Measurements from ENCODE around the gene CD320. TPM values are rescaled to one million over a fixed set of nuclear protein-coding genes. Genes with fewer than 3 reads are reported as not detected.
A peak's percentile ranks its signal among the peaks of the same experiment; 100 is the strongest.
"Not testable (repeated sequence)": the region's sequence is repeated elsewhere in the genome, so short reads cannot be mapped to it uniquely, and the experiment has no call there.

The CD320 gene
- 24.3 TPM for total RNA-seq

GRCh38 chr19:8307965-8308866, at the start of gene CD320:
CD320 (minus strand) TSS chr19:8308358; CDS start chr19:8308290, 68 bp downstream.
- DNase-seq (ENCODE audit: low spot score), result peak; percentile 86

- no peak for DNase-seq (ENCODE audit: low spot score)
Measured at GRCh38 chr19:8357007-8357521, 48.9 kb upstream of the CD320 start.

GRCh38 chr19:8355631-8356402, 47.7 kb upstream of the CD320 start:
- DNase-seq (ENCODE audit: low spot score), result no peak

- not testable (repeated sequence) for DNase-seq (ENCODE audit: low spot score)
Measured at GRCh38 chr19:8352845-8353244, 44.7 kb upstream of the CD320 start.

- DNase-seq (ENCODE audit: low spot score), result no peak
Measured at GRCh38 chr19:8352134-8352827, 44.1 kb upstream of the CD320 start.

- not testable (repeated sequence) for DNase-seq (ENCODE audit: low spot score)
Measured at GRCh38 chr19:8349629-8350372, 41.6 kb upstream of the CD320 start.

GRCh38 chr19:8343483-8343844, 35.3 kb upstream of the CD320 start:
- no peak for DNase-seq (ENCODE audit: low spot score)

- peak; percentile 94 for DNase-seq (ENCODE audit: low spot score)
Measured at GRCh38 chr19:8342684-8343482, 34.7 kb upstream of the CD320 start, which contains the start of gene KANK3. KANK3 (minus strand) TSS chr19:8343262; CDS start chr19:8337828, 5,434 bp downstream.

GRCh38 chr19:8342316-8342683, 34.1 kb upstream of the CD320 start:
- DNase-seq (ENCODE audit: low spot score), result no peak

- DNase-seq (ENCODE audit: low spot score), result not testable (repeated sequence)
Measured at GRCh38 chr19:8341504-8341903, 33.3 kb upstream of the CD320 start.

- no peak for DNase-seq (ENCODE audit: low spot score)
Measured at GRCh38 chr19:8340341-8341096, 32.4 kb upstream of the CD320 start.

GRCh38 chr19:8338835-8339234, 30.7 kb upstream of the CD320 start:
- DNase-seq (ENCODE audit: low spot score), result no peak

GRCh38 chr19:8337728-8338127, 29.6 kb upstream of the CD320 start:
- no peak for DNase-seq (ENCODE audit: low spot score)

GRCh38 chr19:8336660-8337059, 28.5 kb upstream of the CD320 start:
- DNase-seq (ENCODE audit: low spot score), result no peak

- no peak for DNase-seq (ENCODE audit: low spot score)
Measured at GRCh38 chr19:8336072-8336569, 28.0 kb upstream of the CD320 start.

GRCh38 chr19:8335343-8336071, 27.3 kb upstream of the CD320 start:
- DNase-seq (ENCODE audit: low spot score), result no peak

GRCh38 chr19:8334458-8335342, 26.5 kb upstream of the CD320 start:
- DNase-seq (ENCODE audit: low spot score), result no peak

All from ureter (tissue), 1 donor.